Natural killer cell (primary cell): Measurements from ENCODE around the gene PLCH1. TPM values are rescaled to one million over a fixed set of nuclear protein-coding genes. Genes with fewer than 3 reads are reported as not detected.
A peak's percentile ranks its signal among the peaks of the same experiment; 100 is the strongest.

Experiments used
- ATAC-seq, 3 donors: fragments of 150-1000 bp in 2 of 3; fragments of 200-7000 bp in 1 of 3; cut with Tn5 transposase; 1 replicate in 1 of 3; 2 replicates in 2 of 3; pipeline ENCODE4 v1.10.0; 2021; ENCODE audit warnings: mild to moderate bottlenecking in 2 of 3, moderate library complexity in 2 of 3
- DNase-seq, 2 donors: peaks; one replicate each; pipeline versions ENCODE4 v3.0.0 to v3.0.0-alpha.2; 2013 to 2021; ENCODE audit warnings: mixed read lengths in 1 of 2
- H3K27ac ChIP-seq: one replicate; pipeline ENCODE4 v1.5.1; 2013; ENCODE audit warnings: mild to moderate bottlenecking, low read length
- H3K27me3 ChIP-seq: one replicate; pipeline ENCODE4 v1.6.1; 2013; ENCODE audit warnings: low read length; ENCODE audit not compliant: control insufficient read depth, insufficient read depth
- H3K36me3 ChIP-seq: one replicate; pipeline ENCODE4 v1.6.1; 2013; ENCODE audit warnings: low read length; ENCODE audit not compliant: control insufficient read depth, insufficient read depth
- H3K4me1 ChIP-seq: one replicate; pipeline ENCODE4 v1.6.1; 2013; ENCODE audit warnings: low read length; ENCODE audit not compliant: control insufficient read depth, insufficient read depth
- H3K4me3 ChIP-seq: one replicate; pipeline ENCODE4 v1.5.1; 2013; ENCODE audit warnings: low read length
- H3K9me3 ChIP-seq: one replicate; pipeline ENCODE4 v1.6.1; 2013; ENCODE audit warnings: low read length; ENCODE audit not compliant: control insufficient read depth, insufficient read depth
- H3K27ac Mint-ChIP-seq, 2 donors: one replicate each; pipeline ENCODE4 v1.8.0; 2022; ENCODE audit warnings: mild to moderate bottlenecking in 2 of 2, mixed read lengths in 2 of 2, moderate library complexity in 1 of 2
- H3K27me3 Mint-ChIP-seq, 2 donors: one replicate each; pipeline ENCODE4 v1.8.0; 2022; ENCODE audit warnings: low read depth in 2 of 2, mixed read lengths in 2 of 2
- H3K36me3 Mint-ChIP-seq: one replicate; pipeline ENCODE4 v1.8.0; 2022; ENCODE audit warnings: mixed read lengths
- H3K4me1 Mint-ChIP-seq, 2 donors: one replicate each; pipeline ENCODE4 v1.8.0; 2022; ENCODE audit warnings: mixed read lengths in 2 of 2
- H3K4me3 Mint-ChIP-seq: one replicate; pipeline ENCODE4 v1.8.0; 2022; ENCODE audit warnings: mild to moderate bottlenecking, moderate library complexity, mixed read lengths
- H3K9me3 Mint-ChIP-seq, 2 donors: one replicate each; pipeline ENCODE4 v1.8.0; 2022; ENCODE audit warnings: mixed read lengths in 2 of 2
- CTCF ChIP-seq: fragments of 200-600 bp; IDR thresholded peaks from one replicate; pipeline ENCODE4 v1.8.0; 2022; ENCODE audit warnings: antibody characterized with exemption
- WGBS: methylation state at CpG from one replicate; pipeline ENCODE4 v1.1.7; 2013; ENCODE audit warnings: missing lambda C conversion rate; ENCODE audit not compliant: insufficient coverage; 5-methylcytosine and 5-hydroxymethylcytosine counted together
- intact Hi-C: fragments of 100-400 bp; cut with micrococcal nuclease; formaldehyde crosslinking; loops from one replicate; pipeline ENCODE4 v1.14.2; 2022
- total RNA-seq, 4 donors: library from RNA; stranded (reverse); fragments of 120-200 nt in 1 of 4; gene quantifications; one replicate each; pipeline versions ENCODE4 v1.2.3 to v1.2.4, GENCODE V29; 2013 to 2022

PLCH1 gene
- total RNA-seq, 3 donors from 2014 or later (not counting 1 experiment from before 2014, with no cell fraction given) = 0.05 to 0.26 (median 0.08) TPM

GRCh38 chr3:155342344-155342743 is 402.5 kb downstream of the PLCH1 start:
- no peak overlapping the region for H3K27ac ChIP-seq
- H3K4me1 ChIP-seq = peaks cover 3% of the 10 kb centered on the region
- TF ChIP-seq CTCF = no peak
- Mint-ChIP-seq H3K4me3 (no peak overlapping the region), H3K27me3 (peaks cover 0 to 10% of the 10 kb centered on the region in 2 donors), H3K9me3 (no peaks in the 10 kb centered on the region), H3K4me1 (peaks cover 0 to 5% of the 10 kb centered on the region in 2 donors), H3K27ac (no peak overlapping the region), H3K36me3 (no peaks in the 10 kb centered on the region)
- intact Hi-C loops = no loop called here
- no peak overlapping the region for H3K4me3 ChIP-seq
- no peaks in the 10 kb centered on the region for H3K9me3 ChIP-seq
- ATAC-seq (no peak), DNase-seq (no peak)
- H3K27me3 ChIP-seq = no peaks in the 10 kb centered on the region
- no peaks in the 10 kb centered on the region for H3K36me3 ChIP-seq
- WGBS = 95% methylated on average over 3 of the region's 3 CpGs

- H3K4me1 Mint-ChIP-seq = peaks cover 12 to 25% of the 10 kb centered on the region in 2 donors
Observed at GRCh38 chr3:155339052-155339451, 405.8 kb downstream of the PLCH1 start.

DNA sequence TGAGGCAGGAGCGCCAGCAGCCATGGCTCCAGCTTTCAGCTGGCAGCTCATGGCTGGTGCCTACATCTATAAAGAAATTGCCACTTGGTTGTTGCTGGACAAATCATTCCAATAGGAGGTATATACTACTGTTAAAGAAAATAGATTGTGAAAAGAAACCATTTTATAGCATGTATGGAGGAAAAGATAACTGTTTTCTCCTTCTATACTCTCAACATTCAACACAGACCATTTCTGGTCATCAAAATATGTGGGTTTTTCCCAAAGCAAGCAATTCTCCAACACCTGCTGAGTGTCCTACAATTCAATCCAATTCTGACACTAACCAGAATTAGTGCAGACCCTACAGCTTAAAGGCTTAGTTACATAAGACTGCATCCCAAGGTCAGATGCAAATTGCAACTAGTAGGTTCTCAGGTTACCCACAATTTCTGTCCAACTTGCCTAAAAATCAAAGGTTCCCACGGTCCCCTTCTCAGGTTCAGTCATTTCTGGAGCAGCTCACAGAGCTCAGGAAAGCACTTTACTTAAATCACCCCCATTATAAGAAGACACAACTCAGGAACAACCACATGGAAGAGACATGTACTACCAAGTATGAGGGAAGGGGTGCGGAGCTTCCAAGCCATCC is 409.0 kb downstream of the PLCH1 start:
- Histone ChIP-seq H3K27ac (no peak overlapping the region), H3K36me3 (no peaks in the 10 kb centered on the region), H3K4me3 (no peak overlapping the region), H3K4me1 (peaks cover 12% of the 10 kb centered on the region), H3K27me3 (no peaks in the 10 kb centered on the region), H3K9me3 (no peaks in the 10 kb centered on the region)
- TF ChIP-seq CTCF = no peak
- no peaks in the 10 kb centered on the region for H3K27me3 Mint-ChIP-seq
- H3K9me3 Mint-ChIP-seq = no peaks in the 10 kb centered on the region
- H3K27ac Mint-ChIP-seq = peak overlapping the region in 1 of 2 donors; percentile 7
- 52% methylated on average over 2 of the region's 3 CpGs for WGBS
- peaks cover 12 to 25% of the 10 kb centered on the region in 2 donors for H3K4me1 Mint-ChIP-seq
- H3K36me3 Mint-ChIP-seq = no peaks in the 10 kb centered on the region
- ATAC-seq (no peak), DNase-seq (no peak)
- intact Hi-C loops = no loop called here
- H3K4me3 Mint-ChIP-seq = no peak overlapping the region

More at GRCh38 chr3:155339052-155339451, 405.8 kb downstream of the PLCH1 start:
- H3K36me3 Mint-ChIP-seq = no peaks in the 10 kb centered on the region
- H3K36me3 ChIP-seq = no peaks in the 10 kb centered on the region
- DNase-seq (no peak), ATAC-seq (no peak)
- H3K27me3 ChIP-seq = no peaks in the 10 kb centered on the region
- no peaks in the 10 kb centered on the region for H3K9me3 ChIP-seq
- H3K4me3 ChIP-seq = no peak overlapping the region
- no peak overlapping the region for H3K27ac ChIP-seq
- peaks cover 12% of the 10 kb centered on the region for H3K4me1 ChIP-seq
- intact Hi-C loops = no loop called here
- TF ChIP-seq CTCF = no peak
- no peak overlapping the region for H3K27ac Mint-ChIP-seq
- H3K9me3 Mint-ChIP-seq = no peaks in the 10 kb centered on the region
- H3K4me3 Mint-ChIP-seq = no peak overlapping the region
- H3K27me3 Mint-ChIP-seq = peaks cover 0 to 10% of the 10 kb centered on the region in 2 donors
